IPS-18a (cell line): Measurements from ENCODE around the gene CDK14.
"Not testable (repeated sequence)": the region's sequence is repeated elsewhere in the genome, so short reads cannot be mapped to it uniquely, and the experiment has no call there.

ENCODE experiments used
- H3K27ac ChIP-seq: one replicate; pipeline ENCODE4 v1.5.1; 2013; ENCODE audit warnings: low read length
- H3K27me3 ChIP-seq: one replicate; pipeline ENCODE4 v1.6.1; 2013; ENCODE audit warnings: mild to moderate bottlenecking, low read length; ENCODE audit not compliant: control insufficient read depth, insufficient read depth
- H3K36me3 ChIP-seq: one replicate; pipeline ENCODE4 v1.6.1; 2013; ENCODE audit warnings: low read depth, low read length; ENCODE audit not compliant: control insufficient read depth
- H3K4me1 ChIP-seq: one replicate; pipeline ENCODE4 v1.6.1; 2013; ENCODE audit warnings: low read depth, low read length; ENCODE audit not compliant: control insufficient read depth
- H3K4me3 ChIP-seq: one replicate; pipeline ENCODE4 v1.5.1; 2013; ENCODE audit warnings: low read length
- H3K9ac ChIP-seq: one replicate; pipeline ENCODE4 v1.6.1; 2013; ENCODE audit warnings: mild to moderate bottlenecking, low read length, moderate library complexity
- H3K9me3 ChIP-seq: one replicate; pipeline ENCODE4 v1.6.1; 2013; ENCODE audit warnings: low read depth, low read length; ENCODE audit not compliant: control insufficient read depth

CDK14 gene

DNA sequence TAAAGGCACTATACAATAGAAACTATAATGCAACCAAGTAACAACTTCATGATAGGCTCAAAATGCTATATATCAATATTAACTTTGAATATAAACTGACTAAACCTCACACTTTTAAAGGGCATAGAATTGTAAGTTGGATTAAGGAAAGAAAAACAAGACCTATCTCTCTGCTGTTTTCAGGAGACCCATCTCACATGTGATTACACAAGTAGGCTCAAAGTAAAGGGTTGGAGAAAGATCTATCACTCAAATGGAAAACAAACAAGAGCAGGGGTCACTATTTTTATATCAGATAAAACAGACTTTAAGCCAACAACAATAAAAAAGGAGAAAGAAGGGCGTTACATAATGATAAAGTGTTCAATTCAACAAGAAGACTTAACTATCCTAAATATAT, 155.5 kb downstream of the CDK14 start:
- no peaks in the 10 kb centered on the region for H3K36me3 ChIP-seq
- no peaks in the 10 kb centered on the region for H3K9me3 ChIP-seq
- H3K27me3 ChIP-seq = no peaks in the 10 kb centered on the region
- H3K27ac ChIP-seq = no peak overlapping the region
- no peak overlapping the region for H3K9ac ChIP-seq
- no peaks in the 10 kb centered on the region for H3K4me1 ChIP-seq
- H3K4me3 ChIP-seq = no peak overlapping the region

DNA sequence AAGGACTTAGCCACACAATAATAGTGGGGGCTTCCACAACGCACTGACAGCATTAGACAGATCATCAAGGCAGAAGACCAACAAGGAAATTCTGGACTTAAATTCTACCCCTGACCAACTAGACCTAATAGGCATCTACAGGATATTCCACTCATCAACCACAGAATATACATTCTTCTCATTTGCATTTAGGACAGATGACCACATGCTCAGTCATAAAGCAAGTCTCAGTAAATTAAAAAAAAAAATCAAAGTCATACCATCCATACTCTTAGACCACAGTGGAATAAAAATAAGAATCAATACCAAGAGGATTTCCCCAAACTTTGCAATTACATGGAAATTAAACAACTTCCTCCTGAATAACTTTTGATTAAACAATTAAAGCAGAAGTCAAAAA, 155.9 kb downstream of the CDK14 start:
- Histone ChIP-seq H3K4me1 (no peaks in the 10 kb centered on the region), H3K27me3 (no peaks in the 10 kb centered on the region), H3K27ac (no peak overlapping the region), H3K9me3 (no peaks in the 10 kb centered on the region), H3K9ac (no peak overlapping the region), H3K4me3 (no peak overlapping the region), H3K36me3 (no peaks in the 10 kb centered on the region)

DNA sequence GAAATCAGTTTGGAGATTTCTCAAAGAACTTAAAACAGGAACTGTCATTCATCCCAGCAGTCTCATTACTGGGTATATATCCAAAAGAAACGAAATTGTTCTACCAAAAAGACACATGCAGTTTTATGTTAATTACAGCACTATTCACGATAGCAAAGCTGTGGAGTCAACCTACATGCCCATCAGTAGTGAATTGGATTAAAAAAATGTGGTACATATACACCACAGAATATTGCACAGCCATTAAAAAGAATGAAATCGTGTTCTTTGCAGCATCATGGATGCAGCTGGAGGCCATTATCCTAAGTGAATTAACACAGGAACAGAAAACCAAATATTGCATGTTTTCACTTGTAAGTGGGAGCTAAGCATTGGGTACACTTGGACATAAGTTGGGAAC, 158.9 kb downstream of the CDK14 start:
- Histone ChIP-seq H3K9me3 (no peaks in the 10 kb centered on the region), H3K36me3 (no peaks in the 10 kb centered on the region), H3K9ac (no peak overlapping the region), H3K27ac (no peak overlapping the region), H3K27me3 (no peaks in the 10 kb centered on the region), H3K4me1 (no peaks in the 10 kb centered on the region), H3K4me3 (no peak overlapping the region)

DNA sequence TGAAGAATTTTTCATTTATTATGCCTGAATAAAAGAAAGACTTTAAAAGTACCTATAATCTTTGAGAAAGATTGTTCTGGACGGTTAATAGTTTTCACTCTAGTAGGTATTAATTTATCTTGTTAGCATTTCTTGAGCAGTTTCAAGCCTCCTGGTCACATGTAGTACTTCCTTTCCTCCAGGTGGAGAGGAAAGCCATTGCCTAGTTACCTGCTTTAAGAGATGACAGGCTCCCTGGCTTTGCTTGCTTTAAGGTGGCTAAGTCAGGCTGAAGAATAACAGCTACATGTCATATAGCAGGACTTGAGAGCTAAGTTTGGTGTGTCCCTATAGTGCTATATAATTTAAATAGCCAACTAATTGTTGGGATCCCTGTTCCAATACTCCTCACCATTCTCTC, 160.2 kb downstream of the CDK14 start:
- Histone ChIP-seq H3K36me3 (no peaks in the 10 kb centered on the region), H3K9me3 (no peaks in the 10 kb centered on the region), H3K4me3 (no peak overlapping the region), H3K27ac (no peak overlapping the region), H3K9ac (no peak overlapping the region), H3K4me1 (no peaks in the 10 kb centered on the region), H3K27me3 (no peaks in the 10 kb centered on the region)

DNA sequence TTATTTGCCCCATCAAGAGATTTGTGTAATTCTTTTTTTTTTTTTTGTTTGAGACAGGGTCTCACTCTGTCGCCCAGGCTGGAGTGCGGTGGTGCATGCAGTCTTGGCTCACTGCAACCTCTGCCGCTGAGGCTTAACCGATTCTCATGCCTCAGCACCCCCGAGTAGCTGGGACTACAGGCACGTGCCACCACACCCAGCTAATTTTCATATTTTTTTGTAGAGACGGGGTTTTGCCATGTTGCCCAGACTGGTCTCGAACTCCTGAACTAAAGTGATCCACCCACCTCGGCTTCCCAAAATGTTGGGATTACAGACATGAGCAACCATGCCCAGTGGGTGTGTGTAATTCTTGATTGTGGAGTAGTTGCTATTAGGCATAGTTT, 161.4 kb downstream of the CDK14 start:
- not testable (repeated sequence) for H3K27me3 ChIP-seq, H3K27ac ChIP-seq, H3K4me3 ChIP-seq, H3K9ac ChIP-seq, H3K4me1 ChIP-seq, H3K9me3 ChIP-seq, H3K36me3 ChIP-seq

DNA sequence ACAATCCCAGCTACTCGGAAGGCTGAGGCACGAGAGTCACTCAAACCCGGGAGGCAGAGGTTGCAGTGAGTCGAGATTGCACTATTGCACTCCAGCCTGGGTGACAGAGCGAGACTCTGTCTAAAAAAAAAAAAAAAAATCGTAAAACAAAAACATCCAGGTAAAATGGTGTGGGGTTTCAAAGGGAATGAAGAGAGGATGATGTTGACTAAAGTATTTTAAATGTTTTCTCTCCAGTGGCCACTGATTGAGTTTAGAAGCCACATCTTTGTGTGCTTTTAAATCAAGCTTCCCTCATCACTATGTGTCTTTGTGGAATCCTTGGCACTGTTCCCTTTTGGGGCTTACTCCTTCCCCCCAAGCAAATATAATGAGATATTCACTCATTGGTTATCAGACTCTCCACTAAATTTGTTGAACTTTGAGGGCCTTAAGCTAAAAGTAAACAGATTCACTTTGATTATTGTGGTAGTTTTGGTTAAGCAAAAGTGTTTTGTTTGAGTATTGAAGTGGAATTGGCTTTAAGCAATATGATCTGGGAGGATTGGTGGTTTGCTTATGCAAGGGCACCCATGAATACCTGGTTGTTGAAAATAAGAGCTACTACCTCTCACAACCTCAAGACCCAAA, 162.9 kb downstream of the CDK14 start:
- Histone ChIP-seq H3K27ac (no peak overlapping the region), H3K4me1 (peaks cover 2% of the 10 kb centered on the region), H3K27me3 (no peaks in the 10 kb centered on the region), H3K36me3 (no peaks in the 10 kb centered on the region), H3K9me3 (no peaks in the 10 kb centered on the region), H3K4me3 (no peak overlapping the region), H3K9ac (no peak overlapping the region)

DNA sequence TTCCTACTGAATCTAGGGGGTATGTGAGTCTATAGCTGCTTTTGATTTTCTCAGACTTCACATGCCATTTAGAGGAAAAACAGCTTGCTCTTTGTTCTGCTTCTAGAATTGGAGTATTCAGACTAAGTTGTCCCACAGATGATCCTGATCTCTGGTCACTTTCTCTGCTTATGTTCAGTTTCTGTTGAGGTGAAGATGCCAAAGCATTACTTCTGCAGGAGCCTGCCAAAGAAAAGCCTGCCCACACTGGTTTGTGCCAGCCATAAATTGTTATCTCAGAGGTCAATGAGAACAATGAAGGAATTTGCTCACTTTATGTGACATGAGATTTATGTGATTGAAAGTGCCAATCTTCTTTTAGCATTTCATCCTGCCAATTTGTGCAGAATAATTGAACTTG, 163.6 kb downstream of the CDK14 start:
- Histone ChIP-seq H3K9ac (no peak overlapping the region), H3K27ac (no peak overlapping the region), H3K27me3 (no peaks in the 10 kb centered on the region), H3K36me3 (no peaks in the 10 kb centered on the region), H3K9me3 (no peaks in the 10 kb centered on the region), H3K4me3 (no peak overlapping the region), H3K4me1 (peaks cover 8% of the 10 kb centered on the region)

DNA sequence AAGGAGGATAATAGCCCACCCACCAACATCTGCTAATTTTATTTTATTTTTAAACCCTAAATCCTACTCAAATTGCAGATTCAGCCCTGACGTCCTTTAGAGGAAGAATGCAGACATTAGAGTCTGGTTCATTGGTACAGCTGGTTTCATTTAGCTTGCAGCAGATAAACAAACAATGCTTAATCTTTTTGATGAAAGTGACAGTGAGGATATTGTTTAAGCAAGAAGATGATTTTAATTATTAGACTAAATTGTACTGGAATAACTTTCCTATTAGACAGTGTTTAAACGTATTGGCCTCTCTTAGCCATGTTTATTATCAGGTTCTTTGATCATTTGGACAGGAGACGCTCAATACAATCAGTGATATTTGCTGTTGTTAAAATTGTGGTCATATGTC, 164.8 kb downstream of the CDK14 start:
- Histone ChIP-seq H3K27ac (no peak overlapping the region), H3K9me3 (no peaks in the 10 kb centered on the region), H3K9ac (no peak overlapping the region), H3K27me3 (no peaks in the 10 kb centered on the region), H3K4me1 (peaks cover 14% of the 10 kb centered on the region), H3K4me3 (no peak overlapping the region), H3K36me3 (no peaks in the 10 kb centered on the region)

DNA sequence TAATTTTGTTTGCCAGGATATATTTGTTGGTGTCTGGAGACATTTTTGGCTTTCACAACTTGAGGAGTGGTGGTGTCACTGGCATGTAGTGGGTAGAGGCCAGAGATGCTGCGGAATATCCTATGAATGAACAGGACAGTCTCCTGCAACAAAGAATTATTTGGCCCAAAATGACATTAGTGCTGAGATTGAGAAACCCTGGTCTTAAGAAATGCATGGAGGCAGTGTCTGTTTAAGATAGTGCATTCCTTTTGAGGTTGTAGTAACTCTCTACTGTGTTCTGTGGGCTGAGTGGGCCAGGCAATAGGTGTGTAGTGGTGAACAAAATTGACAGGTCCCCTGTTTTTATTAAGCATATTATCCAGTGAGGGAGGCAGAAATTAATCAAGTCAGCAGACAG, 165.5 kb downstream of the CDK14 start:
- Histone ChIP-seq H3K27ac (no peak overlapping the region), H3K9ac (no peak overlapping the region)

DNA sequence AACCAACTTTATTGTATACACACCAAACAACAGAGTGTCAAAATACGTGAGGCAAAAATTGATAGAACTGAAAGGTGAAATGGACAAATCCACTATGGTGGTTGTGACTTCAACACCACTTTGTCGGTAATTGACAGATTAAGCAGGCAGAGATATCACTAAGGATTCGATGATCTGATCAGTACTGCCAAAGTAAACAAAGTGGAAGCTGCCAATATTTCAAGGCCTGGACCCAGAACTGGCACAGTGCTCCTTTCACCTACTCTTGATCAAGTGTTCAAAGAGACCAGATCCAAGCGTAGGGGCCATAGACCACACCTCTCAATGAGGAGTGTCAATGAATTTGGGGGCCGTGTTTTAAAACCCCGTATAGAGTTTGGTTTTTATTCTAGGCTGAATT, 167.0 kb downstream of the CDK14 start:
- Histone ChIP-seq H3K4me1 (peaks cover 14% of the 10 kb centered on the region), H3K27ac (no peak overlapping the region)

More for the DNA sequence above, 165.5 kb downstream of the CDK14 start:
- Histone ChIP-seq H3K4me1 (peaks cover 14% of the 10 kb centered on the region), H3K27me3 (no peaks in the 10 kb centered on the region), H3K36me3 (no peaks in the 10 kb centered on the region), H3K9me3 (no peaks in the 10 kb centered on the region), H3K4me3 (no peak overlapping the region)

DNA sequence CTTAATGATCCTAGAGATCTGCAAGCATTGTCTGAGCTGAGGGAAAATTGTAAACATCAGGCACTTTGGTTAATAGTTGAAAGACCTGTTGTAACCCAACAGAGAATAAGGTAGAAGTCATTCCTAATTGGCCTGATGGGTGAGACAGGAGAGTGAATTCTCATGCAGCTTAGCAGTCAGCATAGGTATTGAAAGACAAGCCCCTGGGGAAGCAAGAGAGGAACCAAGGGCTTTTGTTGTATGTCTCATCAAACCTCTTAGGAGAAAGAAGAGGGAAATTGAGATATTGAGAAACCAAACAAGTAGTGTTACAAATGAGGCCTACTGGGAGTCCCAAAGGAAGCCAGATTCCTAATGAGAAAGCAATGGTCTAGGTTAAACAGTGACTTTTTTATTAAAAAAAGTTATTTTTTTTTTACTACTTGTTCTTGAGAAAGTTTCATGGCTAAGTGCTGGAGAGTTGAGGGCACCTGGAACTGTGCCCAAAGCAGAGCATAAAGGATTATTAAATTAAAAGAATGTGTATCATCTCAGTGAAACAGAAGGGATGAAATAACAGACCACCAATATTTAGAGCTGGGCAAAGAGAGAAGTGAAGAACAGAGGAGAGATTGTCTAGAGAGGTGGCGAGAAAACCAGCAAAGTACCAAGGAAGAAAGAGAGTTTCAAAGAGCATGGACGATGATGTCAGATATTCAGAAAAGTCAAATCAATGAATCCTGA, 168.9 kb downstream of the CDK14 start:
- no peak overlapping the region for H3K4me3 ChIP-seq
- no peak overlapping the region for H3K9ac ChIP-seq
- no peaks in the 10 kb centered on the region for H3K9me3 ChIP-seq
- no peaks in the 10 kb centered on the region for H3K27me3 ChIP-seq
- H3K36me3 ChIP-seq = no peaks in the 10 kb centered on the region
- H3K4me1 ChIP-seq = peaks cover 14% of the 10 kb centered on the region
- H3K27ac ChIP-seq = no peak overlapping the region

More for the DNA sequence above, 167.0 kb downstream of the CDK14 start:
- no peaks in the 10 kb centered on the region for H3K36me3 ChIP-seq
- H3K4me3 ChIP-seq = no peak overlapping the region
- no peaks in the 10 kb centered on the region for H3K9me3 ChIP-seq
- no peak overlapping the region for H3K9ac ChIP-seq
- no peaks in the 10 kb centered on the region for H3K27me3 ChIP-seq
